Panc1 (cell line): ENCODE results near the gene ALPP. TPM values are rescaled to one million over a fixed set of nuclear protein-coding genes. Genes with fewer than 3 reads are reported as not detected.

ENCODE experiments used
- ATAC-seq: fragments of 200-7000 bp; cut with Tn5 transposase; 2 replicates; pipeline ENCODE4 v1.9.1; 2020; ENCODE audit warnings: mild to moderate bottlenecking, moderate library complexity
- BruUV-seq: library from RNA; stranded (reverse); fragments of 400-500 nt; replicated peaks from 2 replicates; lab custom pipeline; 2021; lab: Mats Ljungman, UMichigan
- CTCF ChIA-PET: fragments of 300-600 bp; sonication (Branson Sonifier 250); formaldehyde crosslinking; loops from one replicate; lab custom pipeline; 2022; ENCODE audit warnings: antibody characterized with exemption; lab: Charles Lee
- POLR2A ChIA-PET: fragments of 300-600 bp; sonication (Branson Sonifier 250); formaldehyde crosslinking; loops from one replicate; lab custom pipeline; 2022; ENCODE audit warnings: antibody characterized with exemption; lab: Charles Lee
- DNase-seq: peaks from one replicate; pipeline ENCODE4 v3.0.0-alpha.2; 2010; ENCODE audit warnings: low read depth, low spot score
- H3K27ac ChIP-seq: 2 replicates; pipeline ENCODE4 v1.5.1; 2011; ENCODE audit warnings: mild to moderate bottlenecking, low read length, inconsistent platforms
- H3K27me3 ChIP-seq: fragments of 200-500 bp; sonication (Bioruptor generic); 2 replicates; pipeline ENCODE4 v1.6.0; 2014; ENCODE audit warnings: low read length, inconsistent platforms; ENCODE audit not compliant: control insufficient read depth, insufficient read depth
- H3K36me3 ChIP-seq: fragments of 200-500 bp; sonication (Bioruptor generic); 2 replicates; pipeline ENCODE4 v1.5.1; 2014; ENCODE audit warnings: inconsistent platforms, mild to moderate bottlenecking, low read length, moderate library complexity; ENCODE audit not compliant: control insufficient read depth, insufficient read depth
- H3K4me1 ChIP-seq: 2 replicates; pipeline ENCODE4 v1.5.1; 2011; ENCODE audit warnings: inconsistent platforms, mild to moderate bottlenecking, low read length, moderate library complexity; ENCODE audit not compliant: control insufficient read depth, insufficient read depth
- H3K4me3 ChIP-seq, 2 experiments: 2 replicates each; pipeline ENCODE4 v1.5.1; 2011 to 2012; ENCODE audit warnings: low read depth in 2 of 2, low read length in 2 of 2, mild to moderate bottlenecking in 2 of 2, inconsistent platforms in 1 of 2, moderate library complexity in 1 of 2
- H3K9me3 ChIP-seq: fragments of 200-500 bp; sonication (Bioruptor generic); 2 replicates; pipeline ENCODE4 v1.5.1; 2014; ENCODE audit warnings: low read depth, mild to moderate bottlenecking, inconsistent platforms, low read length, moderate library complexity; ENCODE audit not compliant: control insufficient read depth, insufficient read depth
- POLR2AphosphoS5 ChIP-seq: IDR thresholded peaks from 2 replicates; pipeline ENCODE4 v1.6.1; 2012; ENCODE audit warnings: mild to moderate bottlenecking, low read depth, low read length, moderate library complexity
- REST ChIP-seq, 2 experiments: IDR thresholded peaks; 2 replicates each; pipeline ENCODE4 v1.6.1; 2011 to 2012; ENCODE audit warnings: low read depth in 2 of 2, control low read depth in 1 of 2, low read length in 1 of 2, mild to moderate bottlenecking in 1 of 2, moderate library complexity in 1 of 2; ENCODE audit not compliant: insufficient read depth in 1 of 2
- SIN3A ChIP-seq: IDR thresholded peaks from 2 replicates; pipeline ENCODE4 v1.6.1; 2012; ENCODE audit warnings: low read depth, mild to moderate bottlenecking, low read length, moderate library complexity, borderline replicate concordance; ENCODE audit not compliant: insufficient read depth
- TCF7L2 ChIP-seq: IDR thresholded peaks from 2 replicates; pipeline ENCODE4 v1.6.1; 2011; ENCODE audit warnings: mild to moderate bottlenecking, low read depth, low read length, inconsistent platforms
- in situ Hi-C: cut with HindIII; loops from 2 replicates; pipeline ENCODE4 v1.10.0; 2016; ENCODE audit warnings: low sequenced_read_pairs, low pct_unique_long_range_greater_than_20kb
- intact Hi-C: fragments of 100-400 bp; cut with micrococcal nuclease; formaldehyde crosslinking; loops from one replicate; pipeline ENCODE4 v1.10.0; 2022; ENCODE audit not compliant: unreplicated experiment
- total RNA-seq: library from RNA; stranded (reverse); gene quantifications from one replicate; pipeline ENCODE4 v1.2.1, GENCODE V29; 2021; ENCODE audit not compliant: unreplicated experiment
- TF ChIP-seq, protein P1 (sequence below): fragments of 450-650 bp; IDR thresholded peaks from 2 replicates; pipeline ENCODE4 v1.5.1; 2017; ENCODE audit warnings: mild to moderate bottlenecking

ALPP gene
- total RNA-seq, 1 experiment from 2014 or later: 7.3 TPM

DNA sequence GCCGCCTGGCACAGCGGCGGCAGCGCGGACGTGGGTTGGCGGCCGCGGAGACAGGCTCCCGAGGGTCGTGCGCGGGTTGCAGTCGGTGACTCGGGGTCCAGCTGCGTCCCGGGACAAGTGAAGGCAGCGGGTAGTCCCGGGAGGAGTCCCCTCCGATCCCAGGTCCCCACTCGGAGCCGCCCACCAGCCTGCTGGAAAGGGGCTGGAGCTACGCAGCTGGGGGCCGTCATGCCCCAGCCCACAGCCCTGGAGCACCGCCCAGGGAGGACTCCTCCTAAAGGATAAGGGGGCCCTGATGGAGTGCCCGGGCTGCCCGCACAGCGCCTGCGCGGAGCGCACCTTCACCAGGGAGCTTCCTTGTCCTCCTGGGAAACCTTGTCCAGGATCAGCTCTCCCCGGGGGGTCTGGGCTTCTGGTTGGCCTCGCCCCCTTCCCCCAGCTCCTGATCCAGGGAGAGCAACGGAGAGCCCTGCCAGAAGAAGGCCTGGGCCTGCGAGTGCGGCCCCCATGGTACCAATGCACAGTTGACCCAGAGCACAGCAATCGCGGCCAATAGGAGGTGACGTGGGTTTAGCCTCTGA is 25.9 kb upstream of the ALPP start:
- DNase-seq (no peak), ATAC-seq (no peak)
- ChIA-PET CTCF (interaction anchor here (0.6 kb wide), 1 partner anchor 87 kb away, joined by 3 read pairs; no protein-coding TSS in a partner anchor), POLR2A (interaction anchor here (0.6 kb wide), 1 partner anchor 194 kb away, joined by 3 read pairs; no protein-coding TSS in a partner anchor)
- TF ChIP-seq TCF7L2: no peak
- no peak for TF ChIP-seq SIN3A
- TF ChIP-seq, protein P1, sequence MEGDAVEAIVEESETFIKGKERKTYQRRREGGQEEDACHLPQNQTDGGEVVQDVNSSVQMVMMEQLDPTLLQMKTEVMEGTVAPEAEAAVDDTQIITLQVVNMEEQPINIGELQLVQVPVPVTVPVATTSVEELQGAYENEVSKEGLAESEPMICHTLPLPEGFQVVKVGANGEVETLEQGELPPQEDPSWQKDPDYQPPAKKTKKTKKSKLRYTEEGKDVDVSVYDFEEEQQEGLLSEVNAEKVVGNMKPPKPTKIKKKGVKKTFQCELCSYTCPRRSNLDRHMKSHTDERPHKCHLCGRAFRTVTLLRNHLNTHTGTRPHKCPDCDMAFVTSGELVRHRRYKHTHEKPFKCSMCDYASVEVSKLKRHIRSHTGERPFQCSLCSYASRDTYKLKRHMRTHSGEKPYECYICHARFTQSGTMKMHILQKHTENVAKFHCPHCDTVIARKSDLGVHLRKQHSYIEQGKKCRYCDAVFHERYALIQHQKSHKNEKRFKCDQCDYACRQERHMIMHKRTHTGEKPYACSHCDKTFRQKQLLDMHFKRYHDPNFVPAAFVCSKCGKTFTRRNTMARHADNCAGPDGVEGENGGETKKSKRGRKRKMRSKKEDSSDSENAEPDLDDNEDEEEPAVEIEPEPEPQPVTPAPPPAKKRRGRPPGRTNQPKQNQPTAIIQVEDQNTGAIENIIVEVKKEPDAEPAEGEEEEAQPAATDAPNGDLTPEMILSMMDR: no peak
- TF ChIP-seq REST (IDR thresholded peaks at IDR 0.05; ENCODE audit: insufficient read depth in 1 of 2, low read depth in 2 of 2, low read length in 1 of 2): no peak
- TF ChIP-seq POLR2AphosphoS5: no peak
- H3K4me3 ChIP-seq: no peak overlapping the region
- H3K27me3 ChIP-seq: peaks cover 2% of the 10 kb centered on the region; the same call in 1 of the 2 replicates
- no TSS peak for BruUV-seq
- H3K4me1 ChIP-seq: no peaks in the 10 kb centered on the region
- intact Hi-C loops: no loop called here
- H3K27ac ChIP-seq: no peak overlapping the region
- H3K9me3 ChIP-seq: no peaks in the 10 kb centered on the region
- no peaks in the 10 kb centered on the region for H3K36me3 ChIP-seq
- in situ Hi-C loops: no loop called here

DNA sequence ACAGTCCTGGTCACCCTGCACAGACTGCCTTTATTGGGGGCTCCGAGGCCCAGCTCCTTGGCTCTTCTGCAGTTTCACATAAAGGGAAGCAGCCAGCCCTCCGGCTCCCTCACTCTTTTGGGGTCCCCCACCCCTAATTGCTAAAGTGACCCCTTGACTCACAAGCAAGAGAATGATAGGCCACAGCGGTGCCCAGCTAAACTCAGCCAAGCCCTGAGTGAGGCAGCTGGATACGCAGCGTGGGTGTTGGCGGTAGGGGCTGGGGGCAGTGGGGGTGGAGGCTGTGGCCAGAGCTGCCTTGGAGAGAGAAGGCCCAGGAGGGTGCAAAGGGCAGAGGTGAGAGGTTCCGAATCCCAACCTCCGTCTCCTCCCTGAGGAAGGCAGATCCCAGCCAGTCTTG is 25.5 kb upstream of the ALPP start:
- Histone ChIP-seq H3K4me3 (no peak overlapping the region), H3K9me3 (no peaks in the 10 kb centered on the region), H3K27me3 (peaks cover 2% of the 10 kb centered on the region; the same call in 1 of the 2 replicates), H3K27ac (no peak overlapping the region), H3K4me1 (no peaks in the 10 kb centered on the region), H3K36me3 (no peaks in the 10 kb centered on the region)
- intact Hi-C loops (no loop called here), in situ Hi-C loops (no loop called here)
- ChIA-PET CTCF (interaction anchor here (0.6 kb wide), 1 partner anchor 87 kb away, joined by 3 read pairs; no protein-coding TSS in a partner anchor), POLR2A (interaction anchor here (0.6 kb wide), 1 partner anchor 193 kb away, joined by 3 read pairs; no protein-coding TSS in a partner anchor)
- TF ChIP-seq SIN3A (no peak), REST (IDR thresholded peaks at IDR 0.05; ENCODE audit: insufficient read depth in 1 of 2, low read depth in 2 of 2, low read length in 1 of 2) (no peak), TCF7L2 (no peak), POLR2AphosphoS5 (no peak)
- TF ChIP-seq, protein P1: no peak
- BruUV-seq: no TSS peak
- no peak for ATAC-seq
- DNase-seq: no peak
